Thoracic aorta (tissue), 2 donors: Measurements from ENCODE around the gene ZC3H10. TPM values are rescaled to one million over a fixed set of nuclear protein-coding genes. Genes with fewer than 3 reads are reported as not detected.
"Not testable (repeated sequence)": the region's sequence is repeated elsewhere in the genome, so short reads cannot be mapped to it uniquely, and the experiment has no call there.

Experiments used
- ATAC-seq: fragments of 150-250 bp; one replicate; pipeline ENCODE4 v1.8.0; 2017; ENCODE audit warnings: low read depth; ENCODE audit not compliant: insufficient number of reproducible peaks, low FRiP score
- DNase-seq: peaks from one replicate; pipeline ENCODE4 v3.0.0-alpha.2; 2020; ENCODE audit warnings: low spot score
- H3K27ac ChIP-seq, 2 donors: fragments of 200-600 bp; sonication (generic); 1 replicate in 1 of 2; 2 replicates in 1 of 2; pipeline ENCODE4 v1.5.1; 2016; ENCODE audit warnings: mild to moderate bottlenecking in 2 of 2, moderate library complexity in 2 of 2
- H3K27me3 ChIP-seq: fragments of 200-600 bp; sonication (generic); replicated peaks from 2 replicates; pipeline ENCODE4 v1.6.0; 2016; ENCODE audit warnings: mild to moderate bottlenecking; ENCODE audit not compliant: insufficient read depth
- H3K36me3 ChIP-seq: fragments of 200-600 bp; sonication (generic); one replicate; pipeline ENCODE4 v1.5.1; 2016
- H3K4me1 ChIP-seq, 2 donors: fragments of 200-600 bp; sonication (generic); 1 replicate in 1 of 2; 2 replicates in 1 of 2; pipeline versions ENCODE4 v1.5.1 to v1.6.0; 2016; ENCODE audit warnings: low read depth in 2 of 2, mild to moderate bottlenecking in 1 of 2; ENCODE audit not compliant: control insufficient read depth in 1 of 2
- H3K4me3 ChIP-seq: fragments of 200-600 bp; sonication (generic); 2 replicates; pipeline ENCODE4 v1.5.1; 2016; ENCODE audit warnings: mild to moderate bottlenecking
- H3K9me3 ChIP-seq: fragments of 200-600 bp; sonication (generic); 2 replicates; pipeline ENCODE4 v1.5.1; 2016
- total RNA-seq, 2 donors: library from RNA; depleted of rRNA; stranded (reverse); fragments of >200 nt; gene quantifications; one replicate each; pipeline versions ENCODE4 v1.1.0 to v1.2.3, GENCODE V29; 2016
- TF ChIP-seq, protein P1 (sequence below): fragments of 200-600 bp; sonication (generic); IDR thresholded peaks from one replicate; pipeline ENCODE4 v1.5.1; 2019; ENCODE audit warnings: antibody characterized with exemption

The ZC3H10 gene, protein sequence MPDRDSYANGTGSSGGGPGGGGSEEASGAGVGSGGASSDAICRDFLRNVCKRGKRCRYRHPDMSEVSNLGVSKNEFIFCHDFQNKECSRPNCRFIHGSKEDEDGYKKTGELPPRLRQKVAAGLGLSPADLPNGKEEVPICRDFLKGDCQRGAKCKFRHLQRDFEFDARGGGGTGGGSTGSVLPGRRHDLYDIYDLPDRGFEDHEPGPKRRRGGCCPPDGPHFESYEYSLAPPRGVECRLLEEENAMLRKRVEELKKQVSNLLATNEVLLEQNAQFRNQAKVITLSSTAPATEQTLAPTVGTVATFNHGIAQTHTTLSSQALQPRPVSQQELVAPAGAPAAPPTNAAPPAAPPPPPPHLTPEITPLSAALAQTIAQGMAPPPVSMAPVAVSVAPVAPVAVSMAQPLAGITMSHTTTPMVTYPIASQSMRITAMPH
- 1 to 10 TPM; 4.1 to 7.1 TPM for total RNA-seq

DNA sequence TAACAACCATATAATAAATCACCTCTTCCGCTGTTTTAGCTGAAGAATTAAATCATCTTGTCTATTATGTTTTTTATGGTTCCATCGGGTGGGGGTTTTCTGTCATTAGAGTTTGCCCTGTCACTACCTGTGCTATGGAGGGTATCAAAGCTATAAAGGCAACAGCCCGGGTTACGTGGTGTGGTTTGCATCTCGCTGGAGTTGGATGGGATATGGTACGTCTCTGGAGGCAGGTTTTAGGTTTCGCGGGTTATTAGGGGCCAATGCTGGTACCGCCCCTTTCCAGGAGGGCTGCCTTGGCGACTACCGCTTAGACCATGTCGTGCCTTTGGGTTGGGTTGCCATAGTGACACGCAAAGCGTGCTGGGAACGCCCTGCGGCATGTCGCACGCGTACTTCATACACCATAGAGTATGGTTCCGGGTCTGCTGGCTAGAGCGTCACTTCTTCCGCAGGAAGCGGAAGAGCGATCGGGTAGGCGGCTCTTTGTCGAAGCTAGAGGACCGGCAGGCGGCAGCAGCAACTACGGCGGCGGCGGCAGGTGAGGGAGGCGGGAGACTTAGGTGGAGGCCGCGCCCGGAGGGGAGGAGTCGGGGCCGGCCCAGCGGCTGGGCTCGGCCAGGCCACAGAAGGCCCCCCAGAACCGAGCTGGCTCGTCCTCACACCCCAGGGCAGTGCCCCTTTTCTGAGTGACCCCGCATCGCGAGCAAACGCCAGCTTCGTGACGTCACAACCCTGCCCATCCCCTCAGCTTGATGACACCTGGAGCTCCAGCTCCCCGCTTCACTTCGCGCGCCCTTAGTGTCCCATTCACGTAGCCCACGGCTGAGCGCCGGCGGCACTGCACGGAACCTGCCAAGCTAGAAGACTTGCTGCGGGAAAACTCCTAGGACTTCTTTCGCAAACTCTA is at the start of gene ZC3H10:
Gene ZC3H10, plus strand, starts transcription at position 489 of the 910 bp plus-strand sequence. CDS start 2,297 bp downstream, outside the sequence.
- peak; percentile 71 for ATAC-seq
- peak; percentile 97 for DNase-seq
- peaks cover 7 to 27% of the 10 kb centered on the region in 2 donors for H3K4me1 ChIP-seq

DNA sequence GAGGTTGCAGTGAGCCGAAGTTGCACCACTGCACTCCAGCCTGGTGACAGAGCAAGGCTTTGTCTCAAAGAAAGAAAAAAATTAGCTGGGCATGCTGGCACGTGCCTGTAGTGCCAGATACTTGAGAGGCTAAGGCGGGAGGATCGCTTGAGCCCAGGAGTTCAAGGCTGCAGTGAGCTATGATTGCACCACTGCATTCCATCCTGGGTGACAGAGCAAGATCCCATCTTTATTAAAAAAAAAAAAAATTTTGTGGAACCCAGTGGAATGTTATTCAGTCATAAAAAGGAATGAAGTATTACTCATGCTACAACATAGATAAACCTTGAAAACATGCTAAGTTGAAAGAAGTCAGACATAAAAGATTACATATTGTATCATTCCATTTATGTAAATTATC is 46.4 kb upstream of the ZC3H10 start:
- TF ChIP-seq, protein P1, sequence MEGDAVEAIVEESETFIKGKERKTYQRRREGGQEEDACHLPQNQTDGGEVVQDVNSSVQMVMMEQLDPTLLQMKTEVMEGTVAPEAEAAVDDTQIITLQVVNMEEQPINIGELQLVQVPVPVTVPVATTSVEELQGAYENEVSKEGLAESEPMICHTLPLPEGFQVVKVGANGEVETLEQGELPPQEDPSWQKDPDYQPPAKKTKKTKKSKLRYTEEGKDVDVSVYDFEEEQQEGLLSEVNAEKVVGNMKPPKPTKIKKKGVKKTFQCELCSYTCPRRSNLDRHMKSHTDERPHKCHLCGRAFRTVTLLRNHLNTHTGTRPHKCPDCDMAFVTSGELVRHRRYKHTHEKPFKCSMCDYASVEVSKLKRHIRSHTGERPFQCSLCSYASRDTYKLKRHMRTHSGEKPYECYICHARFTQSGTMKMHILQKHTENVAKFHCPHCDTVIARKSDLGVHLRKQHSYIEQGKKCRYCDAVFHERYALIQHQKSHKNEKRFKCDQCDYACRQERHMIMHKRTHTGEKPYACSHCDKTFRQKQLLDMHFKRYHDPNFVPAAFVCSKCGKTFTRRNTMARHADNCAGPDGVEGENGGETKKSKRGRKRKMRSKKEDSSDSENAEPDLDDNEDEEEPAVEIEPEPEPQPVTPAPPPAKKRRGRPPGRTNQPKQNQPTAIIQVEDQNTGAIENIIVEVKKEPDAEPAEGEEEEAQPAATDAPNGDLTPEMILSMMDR: no peak

More for the DNA sequence above, at the start of gene ZC3H10:
- TF ChIP-seq, protein P1: no peak
- H3K9me3 ChIP-seq: no peaks in the 10 kb centered on the region
- no peaks in the 10 kb centered on the region for H3K27me3 ChIP-seq
- peak within 1 kb of the TSS; percentile 97 to 99 for H3K27ac ChIP-seq
- peaks cover 16% of the 10 kb centered on the region for H3K36me3 ChIP-seq
- H3K4me3 ChIP-seq: peak within 1 kb of the TSS; percentile 97

DNA sequence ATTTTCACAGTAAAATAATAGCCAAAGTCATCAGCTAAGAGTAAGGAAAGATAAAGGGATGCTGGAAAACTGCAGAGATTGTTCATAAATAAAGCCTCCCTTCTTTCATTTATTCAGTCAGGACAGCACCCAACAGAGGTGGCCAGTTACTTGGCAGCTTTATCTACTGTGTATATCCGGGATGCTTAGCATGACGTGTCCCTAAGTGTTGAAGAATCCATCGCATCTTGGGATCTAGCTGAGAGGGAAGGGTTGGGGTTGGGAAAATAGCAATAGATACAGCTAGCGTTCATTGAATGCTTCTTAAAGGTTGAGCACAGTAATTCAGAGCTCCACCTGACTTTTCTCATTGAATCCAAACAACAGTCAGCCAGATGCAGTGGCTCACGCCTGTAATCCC is 43.7 kb upstream of the ZC3H10 start:
- Histone ChIP-seq H3K27ac (no peak overlapping the region), H3K4me3 (no peak overlapping the region), H3K27me3 (no peaks in the 10 kb centered on the region), H3K9me3 (no peaks in the 10 kb centered on the region), H3K4me1 (peaks cover 0 to 9% of the 10 kb centered on the region in 2 donors), H3K36me3 (no peaks in the 10 kb centered on the region)
- TF ChIP-seq, protein P1: no peak
- ATAC-seq (no peak), DNase-seq (no peak)

More for the DNA sequence above, 46.4 kb upstream of the ZC3H10 start:
- Histone ChIP-seq H3K4me3 (no peak overlapping the region), H3K36me3 (no peaks in the 10 kb centered on the region), H3K4me1 (no peaks in the 10 kb centered on the region), H3K27ac (no peak overlapping the region), H3K27me3 (no peaks in the 10 kb centered on the region), H3K9me3 (no peaks in the 10 kb centered on the region)
- ATAC-seq (no peak), DNase-seq (no peak)

DNA sequence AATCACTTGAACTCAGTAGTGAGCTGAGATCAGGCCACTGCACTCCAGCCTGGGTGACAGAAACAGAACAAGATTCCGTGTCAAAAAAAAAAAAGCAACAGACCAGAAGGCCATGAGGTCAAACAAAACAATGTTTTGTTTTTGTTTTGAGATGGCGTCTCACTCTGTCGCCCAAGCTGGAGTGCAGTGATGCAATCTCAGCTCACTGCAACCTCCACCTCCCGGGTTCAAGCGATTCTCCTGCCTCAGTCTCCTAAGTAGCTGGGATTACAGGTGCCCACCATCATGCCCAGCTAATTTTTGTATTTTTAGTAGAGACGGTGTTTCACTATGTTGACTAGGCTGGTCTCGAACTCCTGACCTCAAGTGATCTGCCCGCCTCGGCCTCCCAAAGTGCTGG is 40.1 kb upstream of the ZC3H10 start:
- not testable (repeated sequence) for DNase-seq, H3K4me3 ChIP-seq, H3K9me3 ChIP-seq, H3K27ac ChIP-seq, H3K36me3 ChIP-seq, H3K27me3 ChIP-seq, ATAC-seq
- H3K4me1 ChIP-seq: peaks cover 5 to 21% of the 10 kb centered on the region in 2 donors

DNA sequence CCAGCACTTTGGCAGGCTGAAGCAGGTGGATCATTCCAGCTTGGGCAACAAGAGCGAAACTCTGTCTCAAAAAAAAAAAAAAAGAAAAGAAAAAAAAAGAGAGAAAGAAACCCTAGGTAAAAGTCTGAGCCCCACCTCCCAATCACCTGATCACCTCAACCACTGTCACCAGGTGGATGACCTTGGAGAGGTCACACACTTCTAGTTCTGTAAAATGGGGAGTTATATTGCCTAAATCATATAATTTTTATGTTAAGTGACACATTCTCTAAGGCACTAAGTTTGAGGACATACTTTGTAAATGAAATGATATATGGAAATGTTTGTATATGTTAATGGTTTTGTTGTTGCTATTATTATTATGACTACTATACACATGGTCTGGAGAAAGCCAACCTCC is 39.6 kb upstream of the ZC3H10 start:
- TF ChIP-seq, protein P1: no peak
- Histone ChIP-seq H3K4me1 (peaks cover 5 to 21% of the 10 kb centered on the region in 2 donors), H3K9me3 (no peaks in the 10 kb centered on the region), H3K27ac (peak overlapping the region in 1 of 2 donors; percentile 71), H3K4me3 (peak overlapping the region; percentile 79), H3K36me3 (no peaks in the 10 kb centered on the region), H3K27me3 (no peaks in the 10 kb centered on the region)
- DNase-seq (no peak), ATAC-seq (no peak)
